ENCODE results near the gene MYO5B.

GRCh38 chr18:49976001-49976400 is 218.9 kb downstream of the MYO5B start:
- TF ChIP-seq CTCF (IDR thresholded peaks at IDR 0.05), result no peak
- TF ChIP-seq EP300 (IDR thresholded peaks at IDR 0.05), result no peak
